ENCODE measurements around the gene SLC1A1. TPM values are rescaled to one million over a fixed set of nuclear protein-coding genes. Genes with fewer than 3 reads are reported as not detected.

The SLC1A1 gene
- total and polyA plus RNA-seq, 2 of the 13 experiments (the other 11 are each of a cell fraction or from before 2014, with no cell fraction given) = not detected

DNA sequence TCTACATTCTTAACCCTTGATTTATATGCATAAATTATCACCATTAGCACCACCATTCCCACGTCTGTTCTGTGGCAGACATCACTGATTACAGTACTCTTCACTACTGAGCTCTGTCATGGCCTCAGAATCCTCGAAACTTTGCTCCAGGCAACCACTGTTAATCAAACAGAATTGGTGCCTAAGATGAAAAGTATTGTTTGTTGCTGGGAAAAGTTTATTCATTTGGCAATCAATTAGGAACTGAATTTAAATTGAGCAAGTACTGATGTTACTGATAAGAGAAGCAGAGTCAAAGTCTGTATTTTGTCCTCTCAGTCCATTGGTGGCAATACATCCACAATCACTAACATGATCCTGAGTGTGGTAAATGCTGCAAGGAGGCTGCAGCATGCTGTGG, 12.8 kb downstream of the SLC1A1 start:
- Histone ChIP-seq H3K9ac (ENCODE audit: insufficient read depth, low read depth, low read length) (no peak overlapping the region), H3K36me3 (replicated peaks in 1 of 2; ENCODE audit: control insufficient read depth in 1 of 2, insufficient read depth in 2 of 2, low read length in 2 of 2) (no peaks in the 10 kb centered on the region), H2AFZ (ENCODE audit: low read length) (no peak overlapping the region), H3K4me1 (ENCODE audit: insufficient read depth, low read length) (0 out of 2 replicates have a peak, but pooled peaks cover 6% of the 10 kb centered on the region), H3K27ac (ENCODE audit: extremely low read length, insufficient read depth, low read length) (no peak overlapping the region), H3K27me3 (ENCODE audit: control insufficient read depth in 1 of 2, insufficient read depth in 2 of 2, low read length in 2 of 2) (no peaks in the 10 kb centered on the region), H3K79me2 (ENCODE audit: insufficient read depth, low read length) (no peaks in the 10 kb centered on the region), H4K20me1 (ENCODE audit: insufficient read depth, low read length) (no peaks in the 10 kb centered on the region), H3K9me3 (ENCODE audit: low read length) (no peaks in the 10 kb centered on the region), H3K4me2 (ENCODE audit: low read depth, low read length) (no peak overlapping the region), H3K4me3 (replicated peaks in 1 of 3; ENCODE audit: insufficient read depth in 1 of 3, low read depth in 2 of 3, low read length in 3 of 3) (no peak overlapping the region)
- ChIA-PET POLR2A (no interaction called here), CTCF (ENCODE audit: low intra/inter-chr PET ratio, low total read pairs) (no interaction called here)
- WGBS (ENCODE audit: low lambda C conversion rate) = 7% methylated on average over 2 of the region's 2 CpGs
- ATAC-seq = no peak
- in situ Hi-C loops (cut with HindIII; ENCODE audit: extremely low pct_ligation_motif_present, low pct_unique_long_range_greater_than_20kb) (no loop called here), intact Hi-C loops (cut with micrococcal nuclease; ENCODE audit: unreplicated experiment) (no loop called here)
- DNase-seq (ENCODE audit: low spot score) = no peak
- BruUV-seq (replicated peaks) = no TSS peak
- TF ChIP-seq FOXM1 (CRISPR knock-in tag; IDR thresholded peaks at IDR 0.05) = no peak
- no peak for TF ChIP-seq ZNF235 (CRISPR knock-in tag; IDR thresholded peaks at IDR 0.05; ENCODE audit: borderline replicate concordance)
- TF ChIP-seq HES4 (CRISPR knock-in tag; IDR thresholded peaks at IDR 0.05; ENCODE audit: borderline replicate concordance) = no peak
- TF ChIP-seq HCFC1 (IDR thresholded peaks at IDR 0.05; ENCODE audit: low read depth, low read length) = no peak
- no peak for TF ChIP-seq THAP11 (CRISPR knock-in tag; IDR thresholded peaks at IDR 0.05)
- TF ChIP-seq, protein P1, sequence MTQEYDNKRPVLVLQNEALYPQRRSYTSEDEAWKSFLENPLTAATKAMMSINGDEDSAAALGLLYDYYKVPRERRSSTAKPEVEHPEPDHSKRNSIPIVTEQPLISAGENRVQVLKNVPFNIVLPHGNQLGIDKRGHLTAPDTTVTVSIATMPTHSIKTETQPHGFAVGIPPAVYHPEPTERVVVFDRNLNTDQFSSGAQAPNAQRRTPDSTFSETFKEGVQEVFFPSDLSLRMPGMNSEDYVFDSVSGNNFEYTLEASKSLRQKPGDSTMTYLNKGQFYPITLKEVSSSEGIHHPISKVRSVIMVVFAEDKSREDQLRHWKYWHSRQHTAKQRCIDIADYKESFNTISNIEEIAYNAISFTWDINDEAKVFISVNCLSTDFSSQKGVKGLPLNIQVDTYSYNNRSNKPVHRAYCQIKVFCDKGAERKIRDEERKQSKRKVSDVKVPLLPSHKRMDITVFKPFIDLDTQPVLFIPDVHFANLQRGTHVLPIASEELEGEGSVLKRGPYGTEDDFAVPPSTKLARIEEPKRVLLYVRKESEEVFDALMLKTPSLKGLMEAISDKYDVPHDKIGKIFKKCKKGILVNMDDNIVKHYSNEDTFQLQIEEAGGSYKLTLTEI (CRISPR knock-in tag; conservative IDR thresholded peaks at IDR 0.05) = no peak
- no peak for TF ChIP-seq CEBPB (IDR thresholded peaks at IDR 0.05; ENCODE audit: borderline replicate concordance, low read depth, low read length)
- TF ChIP-seq ZC3H13 (CRISPR knock-in tag; IDR thresholded peaks at IDR 0.05) = no peak
- no peak for TF ChIP-seq POLR2AphosphoS2 (IDR thresholded peaks at IDR 0.05; ENCODE audit: low read depth, low read length)
- TF ChIP-seq, protein P2, sequence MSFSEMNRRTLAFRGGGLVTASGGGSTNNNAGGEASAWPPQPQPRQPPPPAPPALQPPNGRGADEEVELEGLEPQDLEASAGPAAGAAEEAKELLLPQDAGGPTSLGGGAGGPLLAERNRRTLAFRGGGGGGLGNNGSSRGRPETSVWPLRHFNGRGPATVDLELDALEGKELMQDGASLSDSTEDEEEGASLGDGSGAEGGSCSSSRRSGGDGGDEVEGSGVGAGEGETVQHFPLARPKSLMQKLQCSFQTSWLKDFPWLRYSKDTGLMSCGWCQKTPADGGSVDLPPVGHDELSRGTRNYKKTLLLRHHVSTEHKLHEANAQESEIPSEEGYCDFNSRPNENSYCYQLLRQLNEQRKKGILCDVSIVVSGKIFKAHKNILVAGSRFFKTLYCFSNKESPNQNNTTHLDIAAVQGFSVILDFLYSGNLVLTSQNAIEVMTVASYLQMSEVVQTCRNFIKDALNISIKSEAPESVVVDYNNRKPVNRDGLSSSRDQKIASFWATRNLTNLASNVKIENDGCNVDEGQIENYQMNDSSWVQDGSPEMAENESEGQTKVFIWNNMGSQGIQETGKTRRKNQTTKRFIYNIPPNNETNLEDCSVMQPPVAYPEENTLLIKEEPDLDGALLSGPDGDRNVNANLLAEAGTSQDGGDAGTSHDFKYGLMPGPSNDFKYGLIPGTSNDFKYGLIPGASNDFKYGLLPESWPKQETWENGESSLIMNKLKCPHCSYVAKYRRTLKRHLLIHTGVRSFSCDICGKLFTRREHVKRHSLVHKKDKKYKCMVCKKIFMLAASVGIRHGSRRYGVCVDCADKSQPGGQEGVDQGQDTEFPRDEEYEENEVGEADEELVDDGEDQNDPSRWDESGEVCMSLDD (CRISPR knock-in tag; IDR thresholded peaks at IDR 0.05; ENCODE audit: borderline replicate concordance) = no peak
- TF ChIP-seq HMGA1 (CRISPR knock-in tag; conservative IDR thresholded peaks at IDR 0.05) = no peak
- no peak for TF ChIP-seq TEAD2 (CRISPR knock-in tag; IDR thresholded peaks at IDR 0.05)
- TF ChIP-seq, protein P3, sequence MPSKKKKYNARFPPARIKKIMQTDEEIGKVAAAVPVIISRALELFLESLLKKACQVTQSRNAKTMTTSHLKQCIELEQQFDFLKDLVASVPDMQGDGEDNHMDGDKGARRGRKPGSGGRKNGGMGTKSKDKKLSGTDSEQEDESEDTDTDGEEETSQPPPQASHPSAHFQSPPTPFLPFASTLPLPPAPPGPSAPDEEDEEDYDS (CRISPR knock-in tag; IDR thresholded peaks at IDR 0.05) = no peak
- TF ChIP-seq HIVEP1 (CRISPR knock-in tag; IDR thresholded peaks at IDR 0.05) = no peak
- no peak for TF ChIP-seq JUN (CRISPR knock-in tag; IDR thresholded peaks at IDR 0.05)
- TF ChIP-seq ZNF564 (CRISPR knock-in tag; IDR thresholded peaks at IDR 0.05) = no peak
- FAIRE-seq = no peak
